C1 segment of cervical spinal cord (tissue), 14 donors: ENCODE measurements around the gene IL4R.
A peak's percentile ranks its signal among the peaks of the same experiment; 100 is the strongest.
"Not testable (repeated sequence)": the region's sequence is repeated elsewhere in the genome, so short reads cannot be mapped to it uniquely, and the experiment has no call there.

Experiments used
- DNase-seq, 14 donors: peaks; one replicate each; lab custom pipeline; 2025; lab: John Stamatoyannopoulos, UW

IL4R gene

GRCh38 chr16:27328937-27329336 is 15.2 kb downstream of the IL4R start:
- no peak for DNase-seq

GRCh38 chr16:27329376-27330079 is 15.8 kb downstream of the IL4R start:
- DNase-seq: not testable (repeated sequence)

- no peak for DNase-seq
These were observed 16.8 kb downstream of the IL4R start for GRCh38 chr16:27330542-27330941.

DNA sequence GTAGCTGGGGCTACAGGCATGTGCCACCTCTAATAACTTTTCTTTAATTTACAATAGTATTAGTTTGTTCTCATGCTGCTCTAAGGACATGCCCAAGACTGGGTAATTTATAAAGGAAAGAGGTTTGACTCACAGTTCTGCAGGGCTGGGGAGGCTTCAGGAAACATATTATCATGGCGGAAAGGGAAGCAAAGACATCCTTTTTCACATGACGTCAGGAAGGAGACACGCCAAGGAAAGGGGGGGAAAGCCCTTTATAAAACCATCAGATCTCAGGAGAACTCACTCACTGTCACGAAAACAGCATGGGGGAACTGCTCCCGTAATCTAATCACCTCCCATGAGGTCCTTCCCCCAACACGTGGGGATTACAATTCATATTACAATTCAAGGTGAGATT is 18.3 kb downstream of the IL4R start:
- no peak for DNase-seq

DNA sequence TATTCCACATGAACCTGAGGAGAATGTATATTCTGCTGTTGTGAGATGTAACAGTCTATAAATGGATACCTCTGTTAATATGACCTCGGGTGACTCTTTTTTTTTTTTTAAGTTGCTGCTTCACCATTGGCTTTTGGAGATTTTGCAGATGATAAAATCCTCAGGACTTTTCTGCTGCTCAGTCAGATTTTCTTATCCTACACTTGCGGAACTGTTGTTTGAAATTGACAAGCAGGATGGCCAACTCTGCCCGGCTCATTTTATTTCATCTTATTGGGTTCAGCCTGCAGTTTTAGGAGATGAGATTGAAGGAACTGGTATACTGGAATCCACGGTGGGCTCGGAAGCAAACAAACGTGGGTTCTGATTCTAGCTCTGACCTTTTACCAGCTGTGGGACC is 19.3 kb downstream of the IL4R start:
- no peak for DNase-seq

- peak in 1 of 14 donors; percentile 39 for DNase-seq
These were observed 19.8 kb downstream of the IL4R start for GRCh38 chr16:27333549-27333948.

GRCh38 chr16:27334192-27334764 is 20.5 kb downstream of the IL4R start:
- DNase-seq: no peak

DNA sequence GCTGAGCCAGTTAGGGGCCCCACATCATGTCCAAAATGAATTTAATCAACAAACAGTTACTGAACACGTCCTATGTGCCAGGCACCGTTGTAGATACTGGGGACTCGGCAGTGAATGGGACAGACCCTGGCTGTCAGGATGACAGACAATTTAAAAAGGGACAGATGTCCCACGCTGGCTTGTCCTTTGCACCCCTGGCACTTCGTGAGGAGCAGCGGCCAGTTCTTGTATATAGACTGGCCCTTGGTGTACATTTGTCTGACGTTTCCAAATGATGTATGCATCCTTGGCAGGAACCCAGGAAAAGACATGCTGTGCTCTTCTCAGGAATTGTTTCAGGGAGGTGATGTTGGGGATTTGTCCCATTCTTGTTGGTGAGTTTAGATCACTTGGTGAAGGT is 21.1 kb downstream of the IL4R start:
- no peak for DNase-seq

DNA sequence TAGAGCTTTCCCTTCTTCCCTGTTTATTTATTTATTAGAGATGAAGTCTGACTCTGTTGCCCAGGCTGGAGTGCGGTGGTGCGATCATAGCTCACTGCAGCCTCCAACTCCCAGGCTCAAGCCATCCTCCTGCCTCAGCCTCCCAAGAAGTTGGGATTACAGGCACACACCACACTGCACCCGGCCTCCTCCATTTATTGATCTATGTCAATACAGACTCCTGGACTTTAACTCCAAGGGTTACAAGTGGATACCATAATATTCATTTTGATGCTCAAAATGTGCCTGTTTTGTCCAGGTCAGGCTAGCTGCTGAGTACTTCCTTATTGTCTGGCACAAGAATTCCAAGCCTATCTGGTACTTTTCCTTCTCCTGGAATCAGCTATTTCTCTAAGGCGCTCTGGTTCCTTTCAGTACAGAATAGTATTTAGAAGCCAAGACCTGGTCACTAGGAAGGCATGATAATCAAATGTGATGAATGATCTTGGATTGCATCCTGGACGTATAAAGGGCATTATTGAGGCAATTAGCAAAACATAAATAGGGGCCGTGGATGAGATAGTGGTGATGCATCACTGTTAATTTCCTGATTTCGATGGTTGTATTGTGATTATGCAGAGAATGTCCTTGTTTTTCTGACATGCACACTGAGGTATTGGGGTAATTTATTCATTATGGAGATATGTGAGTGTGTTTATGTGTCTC is 21.7 kb downstream of the IL4R start:
- no peak for DNase-seq

- DNase-seq: no peak
These were observed 23.2 kb downstream of the IL4R start for GRCh38 chr16:27337024-27337423.

DNA sequence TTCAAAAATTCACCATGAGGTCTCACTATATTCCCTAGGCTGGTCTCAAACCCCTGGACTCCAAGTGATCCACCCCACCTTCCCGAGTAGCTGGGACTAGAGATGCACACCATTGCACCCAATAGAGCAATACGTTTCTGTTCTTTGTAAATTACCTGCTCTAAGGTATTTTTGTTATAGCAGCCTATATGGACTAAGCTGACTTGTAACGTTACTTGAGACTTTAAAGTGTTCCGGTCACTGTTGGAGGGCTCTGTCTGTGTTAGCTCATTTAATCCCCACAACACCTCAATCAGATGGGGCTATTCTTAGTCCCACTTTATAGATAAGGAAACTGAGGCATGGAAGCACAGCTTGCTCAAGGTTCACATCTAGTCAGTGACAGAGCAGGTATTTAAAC is 25.4 kb downstream of the IL4R start:
- no peak for DNase-seq

- no peak for DNase-seq
These were observed 26.9 kb downstream of the IL4R start for GRCh38 chr16:27340654-27341053.

- DNase-seq: no peak
These were observed 27.8 kb downstream of the IL4R start for GRCh38 chr16:27341549-27341948.

DNA sequence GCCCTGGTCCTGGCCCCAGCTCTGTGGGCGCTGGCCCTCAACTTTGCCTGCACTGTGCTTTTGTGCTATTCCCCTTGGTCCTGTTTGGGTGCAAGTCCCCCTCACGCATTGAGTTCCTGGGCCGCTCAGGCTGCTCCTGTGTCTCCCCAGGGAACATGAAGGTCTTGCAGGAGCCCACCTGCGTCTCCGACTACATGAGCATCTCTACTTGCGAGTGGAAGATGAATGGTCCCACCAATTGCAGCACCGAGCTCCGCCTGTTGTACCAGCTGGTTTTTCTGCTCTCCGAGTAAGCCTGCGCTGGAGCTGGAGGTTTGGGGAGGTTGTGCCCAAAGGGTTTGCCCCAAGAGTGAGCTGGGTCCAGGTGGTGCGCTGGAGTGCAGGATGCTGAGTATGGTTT is 28.2 kb downstream of the IL4R start:
- DNase-seq: no peak

GRCh38 chr16:27344721-27345120 is 30.9 kb downstream of the IL4R start:
- no peak for DNase-seq

GRCh38 chr16:27345201-27345600 is 31.4 kb downstream of the IL4R start:
- DNase-seq: no peak

DNA sequence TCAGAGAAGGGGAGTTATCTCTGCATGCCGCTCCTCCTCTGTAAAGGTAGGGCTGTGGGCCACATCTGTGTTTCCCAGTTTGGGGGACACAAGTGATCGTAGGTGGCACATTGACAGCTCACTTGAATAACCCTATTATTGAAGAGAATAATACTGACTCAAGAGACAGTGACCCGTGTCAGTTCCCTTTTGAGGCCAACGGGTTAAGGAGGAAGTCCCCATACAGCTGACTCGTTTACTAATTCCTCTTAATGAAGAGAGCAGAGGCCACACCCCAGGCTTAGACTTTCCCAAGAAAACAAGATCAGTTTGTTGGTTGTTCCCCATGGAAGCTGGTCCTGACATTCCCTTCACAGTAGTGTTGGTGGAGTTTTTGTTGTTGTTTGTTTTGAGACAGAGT is 33.0 kb downstream of the IL4R start:
- no peak for DNase-seq

GRCh38 chr16:27347930-27348685 is 34.3 kb downstream of the IL4R start:
- no peak for DNase-seq

- no peak for DNase-seq
These were observed 35.5 kb downstream of the IL4R start for GRCh38 chr16:27349276-27349675.

DNA sequence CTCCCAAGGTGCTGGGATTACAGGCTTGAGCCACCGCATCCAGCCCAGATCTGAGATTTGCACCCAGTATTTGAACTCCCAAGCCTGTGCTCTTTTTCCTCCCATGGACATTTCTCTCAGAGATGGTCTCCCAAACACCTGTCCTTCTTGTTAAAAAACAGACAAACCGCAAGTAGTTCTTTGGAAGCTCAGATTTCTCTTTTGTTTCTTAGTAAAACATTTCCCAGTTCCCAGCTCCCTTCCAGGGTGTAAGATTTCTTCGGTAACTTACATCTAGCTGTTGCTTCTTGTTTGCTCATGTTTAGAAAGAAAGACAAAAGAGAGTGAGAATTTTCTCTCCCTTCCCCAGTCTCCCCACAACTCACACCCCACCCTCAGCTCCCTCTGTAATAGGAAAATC is 36.2 kb downstream of the IL4R start:
- no peak for DNase-seq

DNA sequence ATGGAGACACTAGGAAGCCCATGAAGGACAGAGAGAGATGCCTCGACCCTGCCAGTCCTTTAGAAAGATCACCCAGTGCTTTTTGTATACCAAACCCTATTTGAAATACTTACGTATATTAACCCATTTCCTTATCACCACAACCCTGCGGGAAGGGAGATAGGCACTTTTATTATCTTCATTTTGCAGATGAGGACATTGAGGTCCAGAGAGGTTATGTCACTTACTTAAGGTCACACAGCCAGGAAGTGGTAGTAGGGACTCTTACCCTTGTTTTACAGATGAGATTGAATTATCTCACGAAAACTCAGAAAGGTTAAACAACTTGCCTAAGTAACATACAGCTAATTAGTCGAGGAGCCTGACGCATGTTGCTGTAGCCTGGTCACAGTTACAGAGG is 38.2 kb downstream of the IL4R start:
- DNase-seq: no peak

DNA sequence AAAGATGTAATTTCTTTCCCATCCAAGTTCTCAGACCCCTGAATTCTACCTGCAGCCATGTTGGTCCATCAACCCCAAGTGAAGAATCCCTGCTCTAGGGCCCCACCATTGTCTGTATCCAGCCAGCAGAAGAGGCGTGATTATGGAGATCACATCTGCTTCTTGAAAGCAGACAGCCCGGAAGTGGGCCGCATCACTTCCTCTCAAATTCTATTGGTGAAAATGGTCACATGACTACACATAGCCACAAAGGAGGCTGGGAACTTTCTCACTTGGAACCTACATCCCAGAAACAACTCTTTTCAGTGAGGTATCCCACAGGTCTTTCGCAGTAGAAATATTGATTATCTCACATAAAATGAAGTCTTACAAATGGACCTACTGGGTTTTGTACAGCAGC is 40.1 kb downstream of the IL4R start:
- no peak for DNase-seq
